NCI-H774 (cell line): ENCODE measurements around the gene ADARB2.

Experiments used
- DNase-seq: peaks from one replicate; lab custom pipeline; 2025; lab: John Stamatoyannopoulos, UW

ADARB2 gene

DNA sequence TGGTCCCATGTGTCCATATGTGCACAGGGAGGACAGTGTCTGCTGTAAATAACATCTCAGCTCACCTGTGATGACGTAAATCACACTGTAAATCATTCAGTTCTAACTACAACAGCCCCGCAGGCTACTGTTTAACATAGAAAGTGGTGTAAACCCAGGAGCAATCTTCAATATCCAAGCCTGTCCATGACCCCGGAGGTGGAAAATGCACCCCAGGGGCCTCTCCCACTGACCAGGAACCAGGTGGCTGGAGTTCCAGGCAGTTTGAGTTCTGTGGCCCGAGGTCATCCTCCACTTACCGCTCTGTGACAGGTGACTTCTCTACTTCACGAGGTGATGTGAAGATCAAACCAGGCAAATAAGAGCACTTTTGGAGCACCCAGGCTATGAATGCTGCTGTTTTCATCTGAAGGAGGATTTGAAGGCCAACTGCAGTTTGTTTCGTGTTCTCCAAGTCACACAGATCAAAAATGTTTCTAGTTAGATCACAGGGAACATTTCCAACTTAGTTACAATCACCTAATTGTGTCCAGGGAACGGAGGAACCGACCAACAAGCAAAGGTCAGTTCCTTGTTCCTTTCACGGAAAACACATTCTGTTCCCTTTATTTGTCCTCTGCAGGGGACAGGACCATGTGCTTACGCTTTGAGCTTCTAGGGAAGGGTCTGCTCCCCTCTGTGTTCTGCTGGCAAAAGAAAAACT lies 549.3 kb downstream of the ADARB2 start:
- DNase-seq, result no peak

DNA sequence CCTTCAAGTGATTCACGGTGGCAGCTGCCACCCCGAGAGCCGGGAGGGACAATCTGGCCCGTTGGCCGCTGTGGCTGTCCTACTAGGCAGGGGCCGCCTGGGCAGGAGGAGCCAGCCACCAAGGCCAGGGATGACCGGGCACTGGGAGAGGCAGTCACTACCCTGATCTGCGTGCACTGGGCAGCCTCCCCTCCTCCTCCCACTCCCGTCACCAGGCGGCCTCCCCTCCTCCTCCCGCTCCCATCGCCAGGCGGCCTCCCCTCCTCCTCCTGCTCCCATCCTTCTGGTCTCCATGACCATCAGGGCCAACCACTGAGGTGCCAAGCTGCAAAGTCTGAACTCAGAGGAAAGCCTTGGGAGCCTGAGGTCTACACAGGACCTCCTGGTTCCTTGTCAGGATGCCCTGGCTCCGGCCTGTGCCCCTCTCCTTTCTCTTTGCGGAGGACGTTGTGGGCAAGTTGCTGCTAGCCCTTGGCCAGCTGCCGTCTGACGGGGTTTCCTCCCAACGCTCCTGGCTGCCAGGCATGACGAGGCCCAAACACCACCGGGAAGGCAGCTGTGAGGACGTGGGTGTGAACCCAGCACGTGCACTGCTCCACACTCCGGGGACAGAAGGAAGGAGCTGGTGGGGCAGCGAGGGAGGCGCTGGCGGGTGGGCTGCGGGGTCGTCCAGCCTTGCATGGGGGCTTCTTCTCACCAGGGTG lies 550.0 kb downstream of the ADARB2 start:
- no peak for DNase-seq

DNA sequence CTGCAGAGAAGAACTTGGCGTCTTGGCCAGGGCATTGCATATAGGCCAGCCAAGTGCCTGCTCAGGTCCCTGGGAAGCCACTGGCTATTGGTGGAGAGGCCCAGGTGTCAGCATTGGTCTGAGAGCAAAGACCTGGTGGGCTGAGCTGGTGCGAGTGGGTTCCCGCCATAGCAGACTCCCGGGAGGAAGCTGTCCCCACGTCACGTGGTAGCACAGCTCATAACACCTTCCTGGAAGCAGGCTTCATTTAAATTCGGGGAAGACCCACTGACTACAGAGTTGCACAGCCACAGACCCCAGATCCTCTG lies 550.7 kb downstream of the ADARB2 start:
- DNase-seq, result no peak

DNA sequence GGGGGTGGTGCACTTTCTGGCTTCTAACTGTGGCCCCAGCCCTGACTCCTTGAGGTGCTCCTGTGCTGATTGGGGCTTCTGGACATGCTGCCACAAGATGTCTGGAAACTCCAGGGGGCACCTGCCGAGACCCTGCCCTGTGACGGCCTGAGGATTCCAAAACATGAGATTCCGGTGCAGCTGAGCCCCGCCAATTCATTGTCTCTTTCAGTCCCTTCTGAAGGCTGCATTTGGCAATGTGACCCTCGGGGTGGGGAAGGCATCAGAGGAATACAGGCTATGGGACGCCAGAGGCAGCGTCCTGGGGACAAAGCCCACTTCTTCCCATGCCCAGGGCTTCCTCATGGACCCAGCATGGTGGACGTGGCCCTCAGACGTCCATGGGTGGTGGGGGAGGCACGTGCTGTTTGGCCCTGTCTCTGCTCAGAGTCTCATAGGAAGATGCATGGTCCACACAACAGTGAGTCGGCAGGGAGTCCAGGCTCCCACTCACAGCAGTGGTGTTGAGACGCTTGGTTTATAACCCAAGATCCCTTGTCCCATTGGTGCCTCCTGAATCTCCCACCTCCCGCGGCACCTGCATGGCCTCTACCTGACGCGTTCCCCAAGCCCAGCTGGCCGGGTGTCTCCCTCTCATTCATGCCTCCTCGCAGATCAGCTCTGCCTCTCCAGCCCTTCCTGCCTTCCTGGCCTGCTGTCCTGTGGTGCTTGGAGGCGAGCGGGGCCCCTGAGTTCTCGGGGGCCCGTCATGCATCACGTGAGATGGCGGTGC lies 551.2 kb downstream of the ADARB2 start:
- DNase-seq, result no peak

DNA sequence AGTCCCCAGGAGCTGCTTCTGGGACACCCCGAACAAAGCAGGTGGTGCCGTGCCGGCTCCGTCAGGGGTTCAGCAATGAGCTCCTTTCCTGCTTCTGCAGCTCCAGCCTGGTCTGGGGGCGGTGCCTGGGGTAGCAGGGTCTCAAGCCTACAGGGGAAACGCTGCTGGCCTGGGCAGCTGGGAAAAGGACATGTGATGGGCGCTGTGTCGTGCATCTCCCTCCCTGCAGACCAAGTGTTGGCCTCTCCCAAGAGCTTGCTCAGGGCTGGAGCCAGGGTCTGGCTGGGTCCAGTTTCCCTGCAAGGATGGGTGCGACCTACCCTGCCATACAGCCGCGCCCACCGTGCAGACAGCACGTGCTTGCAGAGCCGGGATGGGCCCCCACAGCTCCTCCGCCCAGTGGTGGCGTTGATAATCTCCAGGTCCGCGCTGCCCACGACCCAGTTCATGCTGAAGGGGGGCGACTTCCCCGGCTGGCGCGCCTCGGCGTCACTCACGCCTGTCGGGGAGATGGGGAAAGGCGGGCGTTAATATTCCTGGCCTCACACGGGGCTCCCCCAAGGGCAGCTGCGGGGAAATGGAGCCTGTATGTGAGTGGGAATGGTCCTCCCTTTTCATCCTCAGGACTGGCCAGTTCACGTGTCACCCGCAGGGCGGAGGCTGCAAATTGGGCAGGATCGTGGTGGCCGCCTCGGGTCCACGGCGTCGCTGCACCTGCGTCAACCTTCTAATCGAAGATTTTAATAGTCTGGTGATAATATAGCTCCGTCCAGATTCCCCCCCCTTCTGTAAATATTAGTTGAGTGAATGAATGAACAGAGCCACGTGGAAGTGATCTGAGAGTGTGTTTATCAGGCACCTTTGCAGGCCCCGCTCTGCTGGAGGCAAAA lies 552.5 kb downstream of the ADARB2 start:
- DNase-seq, result no peak

DNA sequence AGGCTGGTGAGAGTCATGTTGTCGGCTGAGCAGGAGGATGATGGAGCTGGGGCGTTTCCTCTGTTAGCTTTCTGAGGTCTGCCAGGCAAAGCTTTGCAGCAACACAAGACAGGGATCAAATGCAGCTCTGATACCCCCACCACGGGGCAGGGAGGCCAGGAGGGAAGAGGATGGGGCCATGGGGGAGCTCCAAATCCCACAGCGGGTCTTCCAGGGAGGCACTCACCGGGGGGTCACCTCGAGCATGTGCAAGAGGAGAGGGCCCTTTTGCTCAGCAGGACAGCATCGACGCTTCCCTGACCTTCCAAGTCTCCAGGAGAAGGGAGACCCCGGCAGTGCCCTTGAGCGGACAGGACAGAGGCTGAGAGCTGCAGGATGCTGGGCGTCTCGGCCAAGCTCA lies 553.6 kb downstream of the ADARB2 start:
- DNase-seq, result no peak

DNA sequence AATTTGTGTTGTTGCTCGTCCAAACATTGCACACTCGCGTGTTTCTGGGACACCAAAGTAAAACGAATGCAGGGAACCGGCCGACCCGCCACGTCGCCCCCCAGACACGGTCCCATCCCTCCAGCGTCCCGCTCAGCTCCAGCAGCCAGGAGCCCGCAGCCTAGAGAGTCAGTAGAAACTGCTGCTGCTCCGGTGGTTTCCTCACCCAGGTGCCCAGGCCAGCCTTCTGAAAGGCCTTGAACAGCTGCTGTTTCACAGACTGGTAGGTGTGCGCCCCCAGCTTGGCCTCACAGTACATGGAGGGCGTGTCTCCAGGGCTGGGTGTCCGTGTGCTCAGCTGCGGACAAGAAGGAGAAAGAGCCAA lies 554.3 kb downstream of the ADARB2 start:
- no peak for DNase-seq

DNA sequence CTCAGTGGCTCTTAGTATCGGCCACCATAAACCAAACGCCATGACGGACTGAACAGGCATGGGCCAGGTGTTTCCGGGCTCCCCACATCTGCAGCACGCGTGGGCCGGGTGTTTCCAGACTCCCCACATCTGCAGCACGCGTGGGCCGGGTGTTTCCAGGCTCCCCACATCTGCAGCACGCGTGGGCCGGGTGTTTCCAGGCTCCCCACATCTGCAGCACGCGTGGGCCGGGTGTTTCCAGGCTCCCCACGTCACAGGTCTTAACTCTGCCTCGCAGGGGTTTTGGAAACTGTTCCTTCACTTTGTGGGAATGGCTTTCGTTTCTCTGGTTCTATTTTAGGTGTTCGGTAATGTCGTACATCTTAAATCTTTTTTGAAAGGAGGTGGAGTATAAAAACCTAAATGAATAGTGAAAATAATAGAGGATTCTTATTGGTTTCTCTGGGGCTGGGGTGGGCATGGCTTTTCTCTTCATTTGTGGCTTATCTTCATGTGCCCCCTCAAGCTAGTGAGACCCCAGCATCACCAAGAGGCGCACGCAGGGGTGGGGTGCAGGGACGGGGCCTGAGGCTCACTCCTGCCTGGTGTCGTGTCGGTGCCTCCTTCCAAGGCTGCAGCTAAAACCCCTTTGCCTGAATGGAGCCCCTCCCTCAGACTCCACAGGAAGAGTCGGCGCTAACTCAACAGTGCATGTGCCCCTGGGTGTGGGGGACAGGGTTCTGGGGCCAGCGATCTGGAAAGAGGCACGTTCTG lies 554.9 kb downstream of the ADARB2 start:
- DNase-seq, result no peak

DNA sequence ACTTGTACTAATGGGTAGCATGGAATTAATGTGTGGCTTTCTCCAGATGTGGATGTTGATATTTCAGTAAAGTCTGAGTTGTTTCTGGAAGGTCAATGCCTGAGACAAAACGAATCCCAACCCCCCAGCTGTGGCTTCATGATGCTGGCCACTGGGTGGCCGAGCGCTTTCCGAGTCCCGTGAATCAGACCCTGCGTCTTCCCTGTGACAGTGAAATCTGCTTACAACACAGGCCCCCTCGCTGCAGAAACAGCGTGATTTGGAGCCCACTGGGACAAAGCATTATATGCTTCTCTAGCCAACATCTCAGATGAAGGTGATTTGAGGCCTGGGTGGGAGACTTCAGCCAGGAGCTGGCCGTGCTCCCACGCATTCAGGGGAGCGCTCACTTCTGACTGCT lies 556.5 kb downstream of the ADARB2 start:
- DNase-seq, result no peak

DNA sequence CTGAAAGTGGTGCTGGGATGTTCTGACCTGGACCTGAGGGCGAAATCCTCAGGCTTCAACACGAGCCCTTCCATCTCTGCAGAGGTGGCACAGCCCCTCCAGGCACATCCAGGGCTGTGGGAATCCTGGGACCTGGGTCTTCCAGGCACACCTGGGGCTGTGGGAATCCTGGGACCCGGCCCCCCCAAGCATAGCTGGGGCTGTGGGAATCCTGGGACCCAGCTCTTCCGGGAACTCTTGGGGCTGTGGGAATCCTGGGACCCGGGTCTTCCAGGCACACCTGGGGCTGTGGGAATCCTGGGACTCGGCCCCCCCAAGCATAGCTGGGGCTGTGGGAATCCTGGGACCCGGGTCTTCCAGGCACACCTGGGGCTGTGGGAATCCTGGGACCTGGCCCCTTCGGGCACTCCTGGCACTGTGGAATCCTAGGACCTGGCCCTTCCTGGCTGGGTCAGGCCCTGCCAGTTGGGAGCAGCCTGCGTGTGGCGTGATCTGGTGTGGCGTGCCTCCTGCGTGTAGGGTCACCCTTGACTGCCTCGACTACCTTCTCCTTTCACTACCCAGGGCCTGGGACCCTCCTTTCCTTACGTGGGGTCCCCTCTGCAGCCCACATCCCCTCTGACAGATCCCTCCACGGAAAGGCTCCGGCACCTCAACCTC lies 557.1 kb downstream of the ADARB2 start:
- no peak for DNase-seq

DNA sequence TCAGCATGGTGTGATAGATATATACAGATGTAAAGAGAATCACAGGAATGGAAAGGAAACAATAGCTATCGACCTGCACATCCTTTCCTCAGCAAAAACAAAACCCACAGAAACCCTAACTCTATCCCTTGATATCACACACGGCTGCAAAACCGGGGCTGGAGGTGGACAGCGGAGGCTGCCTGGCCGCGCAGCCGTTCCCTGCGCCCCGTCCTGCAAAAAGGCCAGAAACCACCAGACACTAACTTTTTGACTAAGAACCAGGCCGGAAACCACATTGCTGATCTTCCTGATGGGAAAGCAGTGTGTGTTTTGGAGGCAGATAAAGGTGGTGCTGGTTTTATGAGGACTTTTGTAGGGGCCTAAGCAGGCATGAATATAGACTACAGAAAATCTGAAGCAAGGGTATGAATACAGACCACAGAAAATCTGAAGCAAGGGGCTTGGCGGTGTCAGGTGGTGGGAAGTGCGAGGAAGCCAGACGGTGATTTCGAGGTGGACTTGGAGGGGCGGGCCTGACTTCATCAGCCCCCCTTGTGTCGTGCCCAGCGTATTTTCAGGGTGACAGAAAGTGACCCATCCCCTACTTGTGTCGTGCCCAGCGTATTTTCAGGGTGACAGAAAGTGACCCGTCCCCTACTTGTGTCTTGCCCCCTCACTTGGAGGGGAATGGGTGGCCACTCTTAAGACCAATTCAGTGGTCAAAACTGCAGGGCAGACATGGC lies 557.8 kb downstream of the ADARB2 start:
- no peak for DNase-seq

DNA sequence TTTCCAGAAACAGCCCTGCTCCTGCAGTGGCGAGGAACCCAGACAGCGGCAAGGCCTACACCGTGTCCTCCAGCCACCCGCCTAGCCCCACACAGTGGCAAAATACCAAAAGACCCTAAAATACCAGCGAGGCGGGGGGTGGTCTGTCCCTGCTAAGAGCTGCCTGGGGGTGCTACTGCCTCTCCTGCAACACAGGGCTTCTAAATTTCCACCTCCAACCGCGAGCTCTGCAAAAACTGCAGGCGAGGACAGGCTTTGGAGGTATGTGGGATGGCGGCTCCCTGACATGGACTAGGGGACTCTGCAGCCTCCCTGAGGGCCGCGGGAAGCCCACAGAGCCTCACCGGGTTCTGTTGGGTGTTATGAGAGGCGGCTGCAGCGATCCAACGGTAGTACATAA lies 558.8 kb downstream of the ADARB2 start:
- DNase-seq, result no peak

DNA sequence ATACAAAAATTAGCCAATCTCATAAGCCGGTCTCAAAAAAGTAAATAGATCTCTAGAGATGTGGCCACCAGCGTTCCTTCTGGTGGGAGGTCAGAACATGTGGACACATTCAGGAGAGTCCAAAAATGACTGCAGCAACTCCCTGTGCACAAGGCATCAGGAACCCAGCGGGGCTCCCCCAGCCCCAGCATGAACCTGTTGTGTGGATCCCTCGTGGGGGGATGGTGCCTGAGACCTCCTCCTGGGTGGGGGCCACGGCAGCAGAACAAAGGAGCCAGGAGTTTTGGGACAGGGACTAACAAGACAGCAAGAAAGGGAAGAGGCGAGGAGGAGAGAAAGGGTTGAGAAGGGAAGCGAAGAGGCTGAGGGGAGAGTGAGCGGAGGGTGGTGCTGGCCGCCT lies 559.4 kb downstream of the ADARB2 start:
- no peak for DNase-seq

DNA sequence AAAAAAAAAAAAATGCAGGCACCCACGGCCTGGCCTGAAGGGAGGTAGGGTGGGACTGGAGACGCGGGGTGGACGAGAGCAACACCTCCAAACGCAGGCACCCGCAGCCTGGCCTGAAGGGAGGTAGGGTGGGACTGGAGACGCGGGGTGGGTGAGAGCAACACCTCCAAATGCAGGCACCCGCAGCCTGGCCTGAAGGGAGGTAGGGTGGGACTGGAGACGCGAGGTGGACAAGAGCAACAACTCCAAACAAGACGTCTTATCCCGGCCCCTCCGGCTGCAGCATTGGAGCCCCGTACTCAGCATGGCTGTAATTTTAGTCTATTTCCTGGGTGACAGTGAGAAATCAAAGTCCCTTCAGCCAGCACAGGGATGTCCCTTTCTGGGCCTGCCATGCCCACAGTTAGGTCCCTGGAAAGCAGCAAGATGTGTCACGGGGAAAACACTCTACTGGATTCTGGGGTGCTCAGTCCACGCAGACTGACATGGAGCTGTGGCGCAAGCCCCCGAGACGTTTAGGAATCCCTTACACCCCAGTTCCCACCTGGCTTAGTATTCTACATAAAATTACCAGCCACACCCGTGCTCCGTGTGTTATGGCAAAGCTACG lies 561.3 kb downstream of the ADARB2 start:
- DNase-seq, result no peak

DNA sequence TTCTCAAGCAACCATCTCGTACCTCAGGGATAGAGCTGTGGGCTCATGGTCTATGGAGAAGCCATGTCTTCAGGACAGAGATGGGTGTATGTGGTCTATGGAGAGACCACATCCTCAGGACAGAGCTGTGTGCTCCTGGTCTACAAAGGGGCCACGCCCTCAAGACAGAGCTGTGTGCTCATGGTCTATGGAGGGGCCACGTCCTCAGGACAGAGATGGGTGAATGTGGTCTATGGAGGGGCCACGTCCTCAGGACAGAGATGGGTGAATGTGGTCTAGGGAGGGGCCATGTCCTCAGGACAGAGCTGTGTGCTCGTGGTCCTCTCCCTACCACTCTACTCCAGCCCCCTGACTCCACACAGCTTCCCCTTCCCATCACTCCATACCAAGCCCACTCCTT lies 563.3 kb downstream of the ADARB2 start:
- DNase-seq, result no peak

DNA sequence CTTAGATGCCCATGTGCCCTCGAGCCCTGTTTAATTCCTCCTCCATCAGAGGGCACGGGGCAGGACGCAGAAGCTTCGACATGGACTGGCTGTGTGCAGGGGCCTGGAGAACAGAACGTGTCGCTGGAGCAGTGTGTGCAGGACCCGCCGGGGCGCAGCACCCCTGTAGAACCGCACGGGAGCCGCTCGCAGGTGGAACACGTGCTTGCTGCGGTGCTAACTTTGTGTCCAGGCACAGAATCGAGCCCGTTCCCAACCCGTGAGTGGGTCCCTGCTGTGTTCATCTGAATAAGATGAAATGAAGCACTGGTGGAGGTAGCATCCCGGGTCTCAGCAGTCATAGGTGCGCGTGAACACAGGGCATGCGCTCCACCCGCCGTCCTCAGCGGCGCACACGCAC lies 564.2 kb downstream of the ADARB2 start:
- no peak for DNase-seq

DNA sequence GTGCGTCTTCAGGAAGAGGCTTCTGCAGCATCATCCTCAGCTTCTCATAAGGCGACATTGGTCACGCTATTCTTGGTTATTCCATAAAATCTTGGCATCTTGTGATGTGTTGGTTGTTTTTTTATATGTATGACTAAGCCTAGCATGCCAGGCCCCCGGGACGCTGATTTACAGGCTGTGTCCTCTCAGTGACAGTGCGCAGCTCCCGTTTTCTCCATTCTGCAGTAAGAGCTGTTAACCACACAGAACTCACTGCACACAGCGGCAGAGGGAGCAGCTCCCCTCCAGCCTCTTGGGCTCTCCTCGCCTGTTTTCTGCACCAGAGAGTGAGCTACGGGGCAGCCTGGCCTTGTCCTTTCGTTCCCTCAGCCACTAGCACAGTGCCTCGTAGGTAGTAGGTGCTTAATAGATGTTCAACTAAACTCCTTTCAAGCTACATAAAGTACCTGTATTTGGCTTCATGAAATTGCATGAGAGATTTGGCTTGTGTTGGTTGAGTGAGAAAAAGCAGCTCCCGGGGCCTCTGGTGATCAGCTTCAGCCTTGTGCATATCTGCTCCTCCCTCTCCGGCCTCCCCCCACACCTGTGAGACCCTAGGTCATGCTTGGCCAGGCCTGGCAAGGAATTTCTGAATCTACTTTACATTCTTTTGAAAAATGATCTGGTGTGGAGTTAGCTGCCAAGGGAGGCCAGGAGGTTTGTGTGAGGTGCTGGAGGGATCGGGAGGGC lies 564.9 kb downstream of the ADARB2 start:
- no peak for DNase-seq

DNA sequence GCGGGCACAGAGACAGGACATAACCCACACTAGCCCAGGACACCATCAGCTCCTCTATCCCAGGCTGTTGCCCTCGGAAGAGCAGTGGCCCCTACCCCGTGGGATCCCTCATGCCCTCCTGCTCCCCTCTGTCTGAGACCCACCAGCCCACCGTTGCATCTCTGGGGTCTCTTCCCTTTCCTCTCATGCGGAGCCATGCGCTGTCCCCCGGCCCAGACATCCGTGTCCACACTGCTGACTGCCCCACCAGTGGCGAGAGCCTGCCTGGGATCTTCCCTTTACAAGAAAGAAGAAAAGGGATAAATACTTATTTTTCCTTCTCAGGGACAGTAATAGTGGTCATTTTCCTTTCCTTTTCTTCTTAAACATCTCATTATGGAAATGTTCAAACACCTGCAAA lies 565.7 kb downstream of the ADARB2 start:
- no peak for DNase-seq

DNA sequence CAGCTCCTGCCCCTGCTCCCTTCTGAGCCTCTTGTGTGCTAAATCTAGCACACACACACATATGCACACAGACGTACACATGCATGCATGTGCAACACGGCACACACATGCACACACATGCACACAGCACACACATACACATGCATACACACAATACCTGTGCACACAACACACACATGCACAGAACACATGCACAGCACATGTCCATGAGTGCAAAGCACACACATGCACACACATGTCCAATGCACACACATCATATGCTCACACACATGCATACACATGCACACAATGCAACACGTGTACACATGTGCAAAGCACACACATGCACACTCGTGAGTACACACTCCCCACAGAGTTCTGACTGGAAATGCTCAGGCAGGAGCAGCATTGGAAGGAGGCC lies 566.1 kb downstream of the ADARB2 start:
- DNase-seq, result no peak

DNA sequence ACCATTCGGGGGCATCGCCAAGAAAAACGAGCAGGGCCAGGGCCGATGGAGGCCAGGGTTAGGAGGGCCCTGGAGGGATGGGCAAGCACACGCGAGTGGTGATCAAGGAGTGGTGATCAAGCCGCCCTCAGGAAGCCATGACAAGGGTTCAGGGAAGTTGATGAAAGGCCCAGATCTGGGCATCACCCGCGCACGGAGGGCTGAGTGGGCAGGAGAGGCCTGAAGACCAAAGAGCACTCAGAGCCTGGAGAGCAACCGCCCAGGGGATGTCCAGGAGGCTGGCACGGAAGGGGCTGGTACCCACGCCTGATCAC lies 566.5 kb downstream of the ADARB2 start:
- DNase-seq, result no peak
